ENCODE measurements around the gene GNA15.

Gene GNA15

DNA sequence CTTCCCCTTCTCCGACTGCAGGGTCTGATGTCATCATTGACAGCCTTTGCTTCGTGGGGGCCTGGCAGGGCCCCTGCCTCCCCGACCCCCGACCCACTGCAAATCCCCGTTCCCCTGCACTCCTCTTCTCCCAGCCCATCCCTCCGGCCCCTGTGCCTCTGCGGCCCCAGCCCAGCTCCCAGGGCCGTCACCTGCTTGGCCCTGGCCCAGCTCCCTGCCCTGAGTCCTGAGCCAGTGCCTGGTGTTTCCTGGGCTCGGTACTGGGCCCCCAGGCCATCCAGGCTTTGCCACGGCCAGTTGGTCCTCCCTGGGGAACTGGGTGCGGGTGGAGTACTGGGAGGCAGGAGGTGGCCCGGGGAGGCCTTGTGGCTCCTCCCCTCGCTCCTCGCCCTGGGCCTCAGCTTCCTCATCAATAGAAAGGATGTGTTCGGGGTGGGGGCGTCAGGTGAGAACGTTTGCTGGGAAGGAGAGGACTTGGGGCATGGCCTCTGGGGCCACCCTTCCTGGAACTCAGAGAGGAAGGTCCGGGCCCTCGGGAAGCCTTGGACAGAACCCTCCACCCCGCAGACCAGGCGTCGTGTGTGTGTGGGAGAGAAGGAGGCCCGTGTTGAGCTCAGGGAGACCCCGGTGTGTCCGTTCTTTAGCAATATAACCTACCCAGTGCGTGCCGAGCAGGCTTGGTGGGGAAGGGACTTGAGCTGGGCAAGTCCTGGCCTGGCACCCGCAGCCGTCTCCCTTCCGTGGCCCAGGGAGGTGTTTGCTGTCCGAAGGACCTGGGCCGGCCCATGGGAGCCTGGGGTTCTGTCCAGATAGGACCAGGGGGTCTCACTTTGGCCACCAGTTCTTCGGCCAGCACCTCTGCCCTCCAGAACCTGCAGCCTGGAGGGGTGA lies 72.7 kb downstream of the GNA15 start:
- no peak for DNase-seq (ENCODE audit: low read depth)

GRCh38 chr19:3210347-3211017 lies 74.6 kb downstream of the GNA15 start:
- DNase-seq (ENCODE audit: low read depth), result no peak

DNA sequence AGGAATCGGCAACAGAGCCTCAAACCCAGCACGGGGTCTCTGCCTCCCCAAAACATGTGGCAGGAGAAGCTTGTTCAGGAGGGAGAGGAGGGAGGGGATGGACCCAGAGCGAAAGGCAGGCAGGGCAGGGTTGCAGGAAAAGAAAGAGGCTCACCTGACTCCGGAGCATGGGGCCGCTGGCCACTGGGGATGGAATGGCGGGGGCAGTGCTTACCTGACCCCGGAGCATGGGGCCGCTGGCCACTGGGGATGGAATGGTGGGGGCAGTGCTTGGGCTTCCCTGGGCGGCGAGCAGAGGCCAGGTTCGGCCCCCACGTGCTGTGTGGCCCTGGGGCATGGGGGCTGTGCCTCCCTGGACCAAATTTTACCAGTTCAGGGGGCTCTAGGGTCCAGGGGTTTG lies 75.4 kb downstream of the GNA15 start:
- DNase-seq (ENCODE audit: low read depth), result no peak

DNA sequence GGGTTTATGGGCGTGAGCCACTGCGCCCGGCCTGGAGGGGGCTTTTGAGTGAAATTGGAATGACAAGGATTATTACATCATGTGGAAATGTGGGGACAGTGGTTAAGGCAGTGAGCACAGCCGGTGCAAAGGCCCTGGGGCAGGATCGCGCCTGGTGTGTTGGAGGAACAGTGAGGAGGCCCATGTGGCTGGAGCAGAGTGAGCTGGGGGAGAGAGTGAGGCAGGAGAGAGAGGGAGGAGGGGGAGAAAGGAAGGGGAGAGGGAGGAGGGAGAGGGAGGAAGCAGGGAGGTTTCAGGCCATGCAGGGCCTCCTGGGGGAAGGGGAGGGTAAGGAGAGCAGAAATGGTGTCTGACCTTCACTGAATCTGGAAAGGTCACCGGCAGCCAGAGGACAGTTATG lies 77.3 kb downstream of the GNA15 start:
- DNase-seq (ENCODE audit: low read depth), result no peak
